H9 (cell line): ENCODE measurements around the gene PDE4B. TPM values are rescaled to one million over a fixed set of nuclear protein-coding genes. Genes with fewer than 3 reads are reported as not detected.

Experiments used
- DNase-seq: peaks from one replicate; pipeline ENCODE4 v3.0.0-alpha.2; 2017
- H2AFZ ChIP-seq: one replicate; pipeline ENCODE4 v1.6.1; 2013; ENCODE audit warnings: mild to moderate bottlenecking, low read length, control low read depth, moderate library complexity
- H2AK5ac ChIP-seq: 2 replicates; pipeline ENCODE4 v1.6.1; 2013; ENCODE audit warnings: low read length, control low read depth, mixed read lengths; ENCODE audit not compliant: insufficient read length
- H2BK120ac ChIP-seq: one replicate; pipeline ENCODE4 v1.6.1; 2013; ENCODE audit warnings: low read depth, mild to moderate bottlenecking, low read length, control low read depth, inconsistent platforms; ENCODE audit not compliant: poor library complexity, severe bottlenecking
- H2BK12ac ChIP-seq: 2 replicates; pipeline ENCODE4 v1.6.1; 2013; ENCODE audit warnings: low read length, control low read depth, mixed read lengths, low read depth; ENCODE audit not compliant: insufficient read length
- H2BK15ac ChIP-seq: 2 replicates; pipeline ENCODE4 v1.6.1; 2013; ENCODE audit warnings: low read depth, low read length, control low read depth
- H2BK20ac ChIP-seq: one replicate; pipeline ENCODE4 v1.6.1; 2013; ENCODE audit warnings: low read depth, mild to moderate bottlenecking, low read length, control low read depth, inconsistent platforms; ENCODE audit not compliant: poor library complexity, severe bottlenecking
- H2BK5ac ChIP-seq: 2 replicates; pipeline ENCODE4 v1.6.1; 2013; ENCODE audit warnings: low read length, control low read depth, mixed read lengths; ENCODE audit not compliant: insufficient read length
- H3K14ac ChIP-seq: 2 replicates; pipeline ENCODE4 v1.6.1; 2013; ENCODE audit warnings: low read length, control low read depth; ENCODE audit not compliant: insufficient read depth
- H3K18ac ChIP-seq: 2 replicates; pipeline ENCODE4 v1.6.1; 2013; ENCODE audit warnings: low read depth, mild to moderate bottlenecking, mixed read lengths, low read length, control low read depth; ENCODE audit not compliant: insufficient read length
- H3K23ac ChIP-seq: 2 replicates; pipeline ENCODE4 v1.6.1; 2013; ENCODE audit warnings: low read length, control low read depth, mixed read lengths, low read depth; ENCODE audit not compliant: insufficient read length
- H3K23me2 ChIP-seq: 2 replicates; pipeline ENCODE4 v1.6.1; 2013; ENCODE audit warnings: low read depth, mild to moderate bottlenecking, mixed read lengths, low read length, control low read depth; ENCODE audit not compliant: insufficient read length, poor library complexity, severe bottlenecking
- H3K27ac ChIP-seq: 2 replicates; pipeline ENCODE4 v1.5.1; 2013; ENCODE audit warnings: low read length, control low read depth, mixed read lengths, low read depth; ENCODE audit not compliant: insufficient read length
- H3K27me3 ChIP-seq: 2 replicates; pipeline ENCODE4 v1.6.1; 2013; ENCODE audit warnings: low read length, control low read depth, inconsistent platforms; ENCODE audit not compliant: insufficient read depth
- H3K4ac ChIP-seq: 2 replicates; pipeline ENCODE4 v1.6.1; 2013; ENCODE audit warnings: low read depth, mild to moderate bottlenecking, control low read depth, inconsistent platforms, low read length, moderate library complexity
- H3K4me1 ChIP-seq: 2 replicates; pipeline ENCODE4 v1.6.1; 2013; ENCODE audit warnings: low read length, control low read depth, inconsistent platforms; ENCODE audit not compliant: insufficient read depth
- H3K4me2 ChIP-seq: 2 replicates; pipeline ENCODE4 v1.6.1; 2013; ENCODE audit warnings: low read length, control low read depth, mixed read lengths; ENCODE audit not compliant: insufficient read length, insufficient read depth
- H3K56ac ChIP-seq: 2 replicates; pipeline ENCODE4 v1.6.1; 2013; ENCODE audit warnings: low read depth, mild to moderate bottlenecking, mixed read lengths, low read length, control low read depth; ENCODE audit not compliant: insufficient read length
- H3K79me1 ChIP-seq: 2 replicates; pipeline ENCODE4 v1.6.1; 2013; ENCODE audit warnings: low read depth, mild to moderate bottlenecking, moderate library complexity, low read length, control low read depth, inconsistent platforms; ENCODE audit not compliant: insufficient read depth, poor library complexity, severe bottlenecking
- H3K79me2 ChIP-seq: 2 replicates; pipeline ENCODE4 v1.6.1; 2013; ENCODE audit warnings: low read length, control low read depth, inconsistent platforms; ENCODE audit not compliant: insufficient read depth
- H3K9ac ChIP-seq: 2 replicates; pipeline ENCODE4 v1.6.1; 2013; ENCODE audit warnings: low read length, control low read depth, mixed read lengths; ENCODE audit not compliant: insufficient read length; ENCODE audit errors: extremely low read depth
- H3K9me3 ChIP-seq: one replicate; pipeline ENCODE4 v1.6.1; 2013; ENCODE audit warnings: low read depth, low read length, inconsistent platforms; ENCODE audit not compliant: control insufficient read depth
- H3T11ph ChIP-seq: one replicate; pipeline ENCODE4 v1.6.1; 2013; ENCODE audit warnings: mild to moderate bottlenecking, low read length, control low read depth, inconsistent platforms
- H4K20me1 ChIP-seq: one replicate; pipeline ENCODE4 v1.6.1; 2013; ENCODE audit not compliant: control insufficient read depth, insufficient read length, insufficient read depth
- H4K5ac ChIP-seq: 2 replicates; pipeline ENCODE4 v1.6.1; 2013; ENCODE audit warnings: low read depth, mild to moderate bottlenecking, mixed read lengths, low read length, control low read depth; ENCODE audit not compliant: insufficient read length
- H4K8ac ChIP-seq: replicated peaks from 2 replicates; pipeline ENCODE4 v1.6.1; 2013; ENCODE audit warnings: low read length, control low read depth, mixed read lengths, low read depth; ENCODE audit not compliant: insufficient read length
- H4K91ac ChIP-seq: 2 replicates; pipeline ENCODE4 v1.6.1; 2013; ENCODE audit warnings: low read depth, mild to moderate bottlenecking, moderate library complexity, mixed read lengths, low read length, control low read depth; ENCODE audit not compliant: insufficient read length
- H3K27ac Mint-ChIP-seq, 3 experiments: 2 replicates in 2 of 3; 3 replicates in 1 of 3; pipeline ENCODE4 v1.8.0; 2020 to 2021; ENCODE audit warnings: mixed read lengths in 3 of 3, mild to moderate bottlenecking in 1 of 3, moderate library complexity in 1 of 3
- H3K27me3 Mint-ChIP-seq: 2 replicates; pipeline ENCODE4 v1.8.0; 2021; ENCODE audit warnings: low read depth, mild to moderate bottlenecking, moderate library complexity, mixed read lengths
- H3K36me3 Mint-ChIP-seq, 3 experiments: 2 replicates in 2 of 3; 3 replicates in 1 of 3; pipeline ENCODE4 v1.8.0; 2020 to 2021; ENCODE audit warnings: low read depth in 3 of 3, mixed read lengths in 3 of 3; ENCODE audit not compliant: insufficient read depth in 1 of 3
- H3K4me1 Mint-ChIP-seq, 2 experiments: 2 replicates each; pipeline ENCODE4 v1.8.0; 2020; ENCODE audit warnings: mixed read lengths in 2 of 2
- H3K4me3 Mint-ChIP-seq, 2 experiments: 2 replicates in 1 of 2; 3 replicates in 1 of 2; pipeline ENCODE4 v1.8.0; 2020 to 2021; ENCODE audit warnings: mild to moderate bottlenecking in 2 of 2, mixed read lengths in 2 of 2, moderate library complexity in 1 of 2
- H3K9me3 Mint-ChIP-seq, 2 experiments: 2 replicates in 1 of 2; 3 replicates in 1 of 2; pipeline ENCODE4 v1.8.0; 2020; ENCODE audit warnings: mild to moderate bottlenecking in 2 of 2, mixed read lengths in 2 of 2, moderate library complexity in 1 of 2
- CTCF ChIP-seq: fragments of 200-600 bp; sonication (generic); conservative IDR thresholded peaks from 3 replicates; pipeline ENCODE4 v1.8.0; 2021; ENCODE audit warnings: antibody characterized with exemption, mild to moderate bottlenecking
- WGBS: extraction: QIAGEN DNeasy Blood & Tissue Kit; methylation state at CpG from one replicate; pipeline ENCODE4 v1.1.7; 2013; ENCODE audit warnings: missing lambda C conversion rate, low lambda C conversion rate, mixed read lengths; ENCODE audit not compliant: insufficient read length; ENCODE audit errors: extremely low coverage; 5-methylcytosine and 5-hydroxymethylcytosine counted together
- total RNA-seq: library from RNA; stranded (reverse); gene quantifications from 2 replicates; pipeline ENCODE4 v1.2.1, GENCODE V29; 2021

PDE4B gene
- total RNA-seq, 1 experiment from 2014 or later: 19.8 TPM

GRCh38 chr1:65882076-65882475 is 89.4 kb downstream of the PDE4B start:
- DNase-seq: no peak
- no peak for TF ChIP-seq CTCF
- Histone ChIP-seq H3K14ac (no peak overlapping the region), H4K5ac (no peak overlapping the region), H3K79me1 (no peaks in the 10 kb centered on the region), H3K56ac (no peak overlapping the region), H3K23me2 (no peaks in the 10 kb centered on the region), H4K91ac (no peak overlapping the region), H2BK5ac (no peak overlapping the region), H4K20me1 (no peaks in the 10 kb centered on the region), H3K23ac (no peak overlapping the region), H3K4ac (no peak overlapping the region), H3T11ph (no peak overlapping the region), H2AK5ac (no peak overlapping the region), H2BK120ac (no peak overlapping the region), H2BK12ac (no peak overlapping the region), H2AFZ (no peak overlapping the region), H3K27ac (no peak overlapping the region), H2BK15ac (no peak overlapping the region), H3K79me2 (no peaks in the 10 kb centered on the region), H3K4me1 (no peaks in the 10 kb centered on the region), H3K9ac (no peak overlapping the region), H3K18ac (no peak overlapping the region), H4K8ac (no peak overlapping the region), H2BK20ac (no peak overlapping the region), H3K27me3 (no peaks in the 10 kb centered on the region), H3K4me2 (no peak overlapping the region), H3K9me3 (no peaks in the 10 kb centered on the region)
- no peak overlapping the region for H3K4me3 Mint-ChIP-seq
- no peaks in the 10 kb centered on the region for H3K4me1 Mint-ChIP-seq
- no CpG with 5 or more reads among the region's 1 CpG for WGBS
- H3K36me3 Mint-ChIP-seq: no peaks in the 10 kb centered on the region; a peak in 1 of 7 replicates
- H3K27ac Mint-ChIP-seq: no peak overlapping the region
- no peaks in the 10 kb centered on the region for H3K27me3 Mint-ChIP-seq
- H3K9me3 Mint-ChIP-seq: peaks cover 0 to 11% of the 10 kb centered on the region in 2 experiments; a peak in 3 of 5 replicates
